Measurements from ENCODE around the gene OSGEP.

OSGEP gene

DNA sequence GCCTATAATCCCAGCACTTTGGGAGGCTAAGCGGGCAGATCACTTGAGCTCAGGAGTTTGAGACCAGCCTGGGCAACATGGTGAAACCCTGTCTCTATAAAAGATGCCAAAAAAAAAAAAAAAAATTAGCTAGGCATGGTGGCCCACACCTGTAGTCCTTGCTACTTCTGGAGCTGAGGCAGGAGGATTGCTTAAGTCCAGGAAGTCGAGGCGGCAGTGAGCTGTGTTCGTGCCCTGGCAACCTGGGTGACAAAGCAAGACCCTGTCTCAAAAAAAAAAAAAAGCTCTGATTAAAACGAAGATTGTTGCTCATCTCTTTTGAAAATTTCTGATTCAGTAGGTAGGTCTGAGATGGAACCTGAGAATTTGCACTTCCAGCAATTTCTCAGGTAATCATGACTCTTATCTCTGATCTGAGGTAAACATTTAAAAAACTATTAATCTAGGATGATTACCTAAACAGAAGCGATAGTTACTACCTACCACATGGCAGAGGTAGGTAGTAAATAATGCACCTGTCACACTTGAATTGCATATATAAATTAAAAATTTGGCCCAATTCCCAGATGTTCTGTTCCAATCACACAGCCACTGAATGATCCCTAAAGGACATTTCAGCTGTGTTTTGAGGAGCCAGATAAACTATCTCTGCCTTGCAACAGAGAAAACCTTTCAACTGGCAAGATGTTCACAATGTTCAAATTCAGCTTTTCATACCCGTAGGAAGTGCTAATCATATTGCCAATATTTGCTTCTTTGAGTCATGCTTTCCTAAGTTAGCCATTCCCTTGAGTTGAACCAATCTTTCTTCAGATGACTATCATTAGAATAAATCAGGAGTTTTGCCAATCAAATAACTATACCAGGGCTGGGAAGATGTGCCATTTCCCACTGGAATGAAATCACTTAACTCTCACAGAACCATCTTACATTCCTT lies 37.1 kb downstream of the OSGEP start:
- no peak for DNase-seq (ENCODE audit: low read depth in 1 of 2, low spot score in 1 of 2)
- Histone ChIP-seq H3K4me3 (replicated peaks; ENCODE audit: insufficient read depth, low read length) (no peak overlapping the region), H3K27ac (replicated peaks) (no peak overlapping the region), H3K27me3 (ENCODE audit: insufficient read depth, poor library complexity, severe bottlenecking) (no peaks in the 10 kb centered on the region)
- TF ChIP-seq GABPA (IDR thresholded peaks at IDR 0.05; ENCODE audit: low read depth) (no peak), POLR2AphosphoS5 (IDR thresholded peaks at IDR 0.05; ENCODE audit: low read depth) (no peak)
- TF ChIP-seq, protein P1, sequence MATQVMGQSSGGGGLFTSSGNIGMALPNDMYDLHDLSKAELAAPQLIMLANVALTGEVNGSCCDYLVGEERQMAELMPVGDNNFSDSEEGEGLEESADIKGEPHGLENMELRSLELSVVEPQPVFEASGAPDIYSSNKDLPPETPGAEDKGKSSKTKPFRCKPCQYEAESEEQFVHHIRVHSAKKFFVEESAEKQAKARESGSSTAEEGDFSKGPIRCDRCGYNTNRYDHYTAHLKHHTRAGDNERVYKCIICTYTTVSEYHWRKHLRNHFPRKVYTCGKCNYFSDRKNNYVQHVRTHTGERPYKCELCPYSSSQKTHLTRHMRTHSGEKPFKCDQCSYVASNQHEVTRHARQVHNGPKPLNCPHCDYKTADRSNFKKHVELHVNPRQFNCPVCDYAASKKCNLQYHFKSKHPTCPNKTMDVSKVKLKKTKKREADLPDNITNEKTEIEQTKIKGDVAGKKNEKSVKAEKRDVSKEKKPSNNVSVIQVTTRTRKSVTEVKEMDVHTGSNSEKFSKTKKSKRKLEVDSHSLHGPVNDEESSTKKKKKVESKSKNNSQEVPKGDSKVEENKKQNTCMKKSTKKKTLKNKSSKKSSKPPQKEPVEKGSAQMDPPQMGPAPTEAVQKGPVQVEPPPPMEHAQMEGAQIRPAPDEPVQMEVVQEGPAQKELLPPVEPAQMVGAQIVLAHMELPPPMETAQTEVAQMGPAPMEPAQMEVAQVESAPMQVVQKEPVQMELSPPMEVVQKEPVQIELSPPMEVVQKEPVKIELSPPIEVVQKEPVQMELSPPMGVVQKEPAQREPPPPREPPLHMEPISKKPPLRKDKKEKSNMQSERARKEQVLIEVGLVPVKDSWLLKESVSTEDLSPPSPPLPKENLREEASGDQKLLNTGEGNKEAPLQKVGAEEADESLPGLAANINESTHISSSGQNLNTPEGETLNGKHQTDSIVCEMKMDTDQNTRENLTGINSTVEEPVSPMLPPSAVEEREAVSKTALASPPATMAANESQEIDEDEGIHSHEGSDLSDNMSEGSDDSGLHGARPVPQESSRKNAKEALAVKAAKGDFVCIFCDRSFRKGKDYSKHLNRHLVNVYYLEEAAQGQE (IDR thresholded peaks at IDR 0.05; ENCODE audit: insufficient replicate concordance, low read depth), result no peak
- TF ChIP-seq, protein P2, sequence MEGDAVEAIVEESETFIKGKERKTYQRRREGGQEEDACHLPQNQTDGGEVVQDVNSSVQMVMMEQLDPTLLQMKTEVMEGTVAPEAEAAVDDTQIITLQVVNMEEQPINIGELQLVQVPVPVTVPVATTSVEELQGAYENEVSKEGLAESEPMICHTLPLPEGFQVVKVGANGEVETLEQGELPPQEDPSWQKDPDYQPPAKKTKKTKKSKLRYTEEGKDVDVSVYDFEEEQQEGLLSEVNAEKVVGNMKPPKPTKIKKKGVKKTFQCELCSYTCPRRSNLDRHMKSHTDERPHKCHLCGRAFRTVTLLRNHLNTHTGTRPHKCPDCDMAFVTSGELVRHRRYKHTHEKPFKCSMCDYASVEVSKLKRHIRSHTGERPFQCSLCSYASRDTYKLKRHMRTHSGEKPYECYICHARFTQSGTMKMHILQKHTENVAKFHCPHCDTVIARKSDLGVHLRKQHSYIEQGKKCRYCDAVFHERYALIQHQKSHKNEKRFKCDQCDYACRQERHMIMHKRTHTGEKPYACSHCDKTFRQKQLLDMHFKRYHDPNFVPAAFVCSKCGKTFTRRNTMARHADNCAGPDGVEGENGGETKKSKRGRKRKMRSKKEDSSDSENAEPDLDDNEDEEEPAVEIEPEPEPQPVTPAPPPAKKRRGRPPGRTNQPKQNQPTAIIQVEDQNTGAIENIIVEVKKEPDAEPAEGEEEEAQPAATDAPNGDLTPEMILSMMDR (IDR thresholded peaks at IDR 0.05; ENCODE audit: insufficient read depth, low read length), result no peak

DNA sequence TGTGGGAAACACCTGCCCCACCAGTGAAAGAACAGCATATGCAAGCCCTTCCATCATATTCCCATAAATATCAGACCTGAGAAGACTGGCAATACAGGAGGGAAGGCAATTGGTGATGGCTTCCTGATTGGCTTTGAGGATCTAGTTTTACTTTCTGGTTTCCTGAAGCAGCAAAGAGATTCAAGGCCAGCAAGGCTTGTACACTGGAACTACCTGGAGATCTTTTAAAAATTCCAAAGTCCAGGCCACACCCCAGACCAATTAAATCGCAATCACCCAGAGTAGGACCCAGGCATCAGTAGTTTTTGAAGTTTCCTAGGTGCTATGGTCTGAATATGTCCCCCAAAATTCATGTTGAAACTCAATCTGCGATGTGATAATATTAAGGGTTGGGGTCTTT lies 38.4 kb downstream of the OSGEP start:
- no peaks in the 10 kb centered on the region for H3K27me3 ChIP-seq (ENCODE audit: insufficient read depth, poor library complexity, severe bottlenecking)
- H3K27ac ChIP-seq (replicated peaks), result peak overlapping the region; percentile 11; the same call in 1 of the 2 replicates
- no peak for DNase-seq (ENCODE audit: low read depth in 1 of 2, low spot score in 1 of 2)
- TF ChIP-seq SPI1 (IDR thresholded peaks at IDR 0.05; ENCODE audit: borderline replicate concordance, low read depth) (no peak), POLR2AphosphoS5 (IDR thresholded peaks at IDR 0.05; ENCODE audit: low read depth) (no peak), GABPA (IDR thresholded peaks at IDR 0.05; ENCODE audit: low read depth) (no peak)
- TF ChIP-seq, protein P2 (IDR thresholded peaks at IDR 0.05; ENCODE audit: insufficient read depth, low read length), result no peak
- TF ChIP-seq, protein P1 (IDR thresholded peaks at IDR 0.05; ENCODE audit: insufficient replicate concordance, low read depth), result no peak
- no peak overlapping the region for H3K4me3 ChIP-seq (replicated peaks; ENCODE audit: insufficient read depth, low read length)

DNA sequence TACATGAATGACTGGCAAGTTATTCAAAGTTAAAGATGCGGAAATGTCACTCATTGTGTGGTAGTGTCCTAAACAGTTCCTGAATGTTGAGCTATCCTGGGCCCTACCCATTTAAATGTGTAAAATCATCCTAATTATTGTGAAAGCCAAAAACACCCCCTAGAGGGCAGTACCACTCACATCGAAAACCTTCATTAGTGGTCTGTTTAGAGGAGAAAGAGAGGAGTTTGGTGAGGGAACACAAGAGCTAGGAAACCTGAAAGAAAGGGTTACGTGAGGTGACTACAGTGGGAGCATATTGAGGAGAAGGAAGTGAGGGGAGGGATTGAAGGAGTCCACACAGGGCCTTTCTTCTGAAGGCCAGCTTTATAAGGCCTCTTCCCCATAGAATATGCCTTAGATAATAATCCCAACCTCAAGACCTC lies 38.8 kb downstream of the OSGEP start:
- peak; percentile 46 to 70 for DNase-seq (ENCODE audit: low read depth in 1 of 2, low spot score in 1 of 2)
- Histone ChIP-seq H3K27me3 (ENCODE audit: insufficient read depth, poor library complexity, severe bottlenecking) (no peaks in the 10 kb centered on the region), H3K27ac (replicated peaks) (peak overlapping the region; percentile 11; the same call in 1 of the 2 replicates), H3K4me3 (replicated peaks; ENCODE audit: insufficient read depth, low read length) (no peak overlapping the region)
- no peak for TF ChIP-seq GABPA (IDR thresholded peaks at IDR 0.05; ENCODE audit: low read depth)
- TF ChIP-seq SPI1 (IDR thresholded peaks at IDR 0.05; ENCODE audit: borderline replicate concordance, low read depth), result no peak; the same call in 1 of the 2 replicates
- TF ChIP-seq, protein P2 (IDR thresholded peaks at IDR 0.05; ENCODE audit: insufficient read depth, low read length), result peak; percentile 42
- TF ChIP-seq, protein P1 (IDR thresholded peaks at IDR 0.05; ENCODE audit: insufficient replicate concordance, low read depth), result no peak
- TF ChIP-seq POLR2AphosphoS5 (IDR thresholded peaks at IDR 0.05; ENCODE audit: low read depth), result no peak

Measured in HL-60 (cell line).